Astrocyte of the cerebellum (primary cell): ENCODE data around the gene RYR2.

Source experiments
- DNase-seq: peaks from one replicate; pipeline ENCODE4 v3.0.0-alpha.2; 2011; ENCODE audit warnings: low read depth
- H3K4me3 ChIP-seq: 2 replicates; pipeline ENCODE4 v1.5.1; 2011; ENCODE audit warnings: mild to moderate bottlenecking, low read depth, low read length, moderate library complexity
- CTCF ChIP-seq: IDR thresholded peaks from 2 replicates; pipeline ENCODE4 v1.5.1; 2012; ENCODE audit warnings: low read length, low read depth, moderate library complexity, mild to moderate bottlenecking; ENCODE audit errors: missing control alignments
- in situ Hi-C: cut with HindIII; loops from 2 replicates; pipeline ENCODE4 v1.10.0; 2017; ENCODE audit warnings: low sequenced_read_pairs

RYR2 gene

GRCh38 chr1:237386362-237387143 lies 344.6 kb downstream of the RYR2 start:
- in situ Hi-C loops, result no loop called here
- peak; percentile 9 for DNase-seq
- H3K4me3 ChIP-seq, result no peak overlapping the region
- TF ChIP-seq CTCF, result peak; percentile 60

- DNase-seq, result no peak
- in situ Hi-C loops, result no loop called here
- no peak for TF ChIP-seq CTCF
- H3K4me3 ChIP-seq, result no peak overlapping the region
Measured at GRCh38 chr1:237387144-237387505, 345.1 kb downstream of the RYR2 start.

- DNase-seq, result no peak
- no peak for TF ChIP-seq CTCF
- in situ Hi-C loops, result no loop called here
- H3K4me3 ChIP-seq, result no peak overlapping the region
Measured at GRCh38 chr1:237390823-237391222, 348.8 kb downstream of the RYR2 start.

DNA sequence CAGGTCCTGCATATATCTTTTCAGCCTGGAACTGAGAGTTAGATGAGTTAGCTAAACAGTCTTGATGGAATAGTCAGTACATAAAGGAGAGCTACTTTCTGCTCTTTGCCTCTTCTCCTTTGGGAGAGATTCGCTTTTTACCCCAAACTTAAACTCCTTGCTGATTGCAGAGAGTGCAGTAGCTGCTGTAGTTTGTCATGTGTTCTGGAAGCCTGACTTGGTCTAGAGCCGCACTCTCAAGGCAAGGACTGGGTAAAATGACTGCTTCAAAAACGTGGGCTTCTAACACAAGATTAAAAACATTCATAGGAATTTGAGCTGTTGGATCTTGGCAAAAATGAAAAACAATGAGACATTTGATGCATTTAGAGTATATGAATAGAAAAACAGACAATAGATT lies 351.6 kb downstream of the RYR2 start:
- no peak for DNase-seq
- TF ChIP-seq CTCF, result no peak
- in situ Hi-C loops, result no loop called here
- H3K4me3 ChIP-seq, result no peak overlapping the region

DNA sequence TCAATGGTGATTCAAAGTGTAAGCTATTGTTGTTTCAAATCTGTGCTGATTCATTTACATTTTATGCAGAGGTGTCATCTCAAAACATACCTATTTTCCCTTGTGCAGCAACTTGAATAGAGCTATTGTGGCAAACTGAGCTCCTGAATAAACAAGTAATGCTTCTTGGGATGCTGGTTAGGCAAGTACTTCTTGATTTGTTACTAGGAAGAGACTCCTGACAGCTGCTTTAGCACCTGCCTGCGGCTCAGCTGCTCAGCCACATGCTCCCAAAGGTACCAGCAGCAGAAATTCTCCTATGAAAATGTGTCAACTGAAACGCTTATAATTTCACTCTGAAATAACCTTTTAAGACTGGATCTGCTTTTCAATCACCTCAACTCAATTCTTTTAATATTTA lies 352.3 kb downstream of the RYR2 start:
- no peak for TF ChIP-seq CTCF
- H3K4me3 ChIP-seq, result no peak overlapping the region
- no peak for DNase-seq
- in situ Hi-C loops, result no loop called here

GRCh38 chr1:237396426-237396825 lies 354.4 kb downstream of the RYR2 start:
- DNase-seq, result no peak
- in situ Hi-C loops, result no loop called here
- no peak for TF ChIP-seq CTCF
- H3K4me3 ChIP-seq, result no peak overlapping the region

DNA sequence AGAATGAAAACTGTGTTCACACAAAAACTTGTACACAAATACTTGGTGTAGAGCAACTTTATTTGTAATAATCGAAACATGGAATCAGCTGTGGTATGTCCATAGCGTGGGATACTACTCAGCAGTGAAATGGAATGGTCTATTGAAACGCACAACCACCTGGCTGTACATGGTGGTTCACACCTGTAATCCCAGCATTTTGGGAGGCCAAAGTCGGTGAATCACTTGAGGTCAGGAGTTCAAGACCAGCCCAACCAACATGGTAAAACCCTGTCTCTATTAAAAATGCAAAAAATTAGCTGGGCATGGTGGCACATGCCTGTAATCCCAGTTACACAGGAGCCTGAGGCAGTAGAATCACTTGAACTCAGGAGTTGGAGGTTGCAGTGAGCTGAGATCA lies 356.8 kb downstream of the RYR2 start:
- no peak for TF ChIP-seq CTCF

More for the DNA sequence above, 356.8 kb downstream of the RYR2 start:
- in situ Hi-C loops, result no loop called here
- no peak for DNase-seq
- H3K4me3 ChIP-seq, result no peak overlapping the region
